ENCODE measurements around the gene PTGDS.

PTGDS gene

GRCh38 chr9:137017791-137018497 is 40.6 kb downstream of the PTGDS start:
- TF ChIP-seq RAD21 (IDR thresholded peaks at IDR 0.05; ENCODE audit: low read depth) (no peak), YY1 (IDR thresholded peaks at IDR 0.05; ENCODE audit: low read depth) (no peak), EGR1 (IDR thresholded peaks at IDR 0.05) (no peak), NFIC (IDR thresholded peaks at IDR 0.05) (no peak), EP300 (IDR thresholded peaks at IDR 0.05; ENCODE audit: borderline replicate concordance) (no peak)

DNA sequence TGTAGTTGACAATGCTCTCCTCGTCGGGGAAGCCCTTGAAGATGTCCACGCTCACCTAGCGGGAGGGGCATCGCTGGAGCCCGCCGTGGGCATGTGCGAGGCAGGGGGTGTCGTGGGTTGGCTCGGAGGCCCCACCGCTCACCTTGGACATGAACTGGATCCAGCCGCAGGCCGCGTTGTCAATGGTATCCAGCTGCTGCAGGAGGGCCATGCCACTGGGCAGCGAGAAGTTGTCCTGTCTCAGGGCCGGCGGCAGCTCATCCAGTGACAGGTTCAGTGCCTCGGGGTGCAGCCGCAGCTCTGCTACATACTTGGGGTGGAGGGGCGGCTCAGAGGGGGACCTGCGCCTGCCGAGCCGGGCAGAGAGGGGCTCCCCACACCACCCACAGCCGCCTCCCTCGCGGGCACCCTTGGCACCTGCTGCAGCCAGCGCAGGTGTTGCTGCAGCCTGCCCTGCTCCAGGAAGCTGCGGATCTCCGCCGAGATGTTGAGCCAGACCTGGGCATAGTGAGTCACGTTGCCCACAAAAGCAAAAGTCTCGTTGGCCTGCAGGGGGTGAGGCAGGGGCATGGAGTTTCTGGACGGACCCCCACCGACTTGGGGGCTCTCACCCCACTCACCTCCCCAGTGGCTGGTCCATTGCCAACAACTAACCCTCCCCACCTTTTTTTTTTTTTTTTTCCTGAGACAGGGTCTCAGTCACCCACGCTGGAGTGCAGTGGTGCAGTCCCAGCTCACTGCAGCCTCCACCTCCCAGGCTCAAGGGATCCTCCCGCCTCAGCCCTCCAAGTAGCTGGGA is 41.7 kb downstream of the PTGDS start:
- TF ChIP-seq EGR1 (IDR thresholded peaks at IDR 0.05) (no peak), TAF1 (IDR thresholded peaks at IDR 0.05; ENCODE audit: low read depth) (no peak), NFIC (IDR thresholded peaks at IDR 0.05) (no peak), TCF12 (IDR thresholded peaks at IDR 0.05; ENCODE audit: low read depth) (no peak), CEBPB (IDR thresholded peaks at IDR 0.05) (no peak), TEAD4 (IDR thresholded peaks at IDR 0.05) (no peak)
- TF ChIP-seq, protein P1, sequence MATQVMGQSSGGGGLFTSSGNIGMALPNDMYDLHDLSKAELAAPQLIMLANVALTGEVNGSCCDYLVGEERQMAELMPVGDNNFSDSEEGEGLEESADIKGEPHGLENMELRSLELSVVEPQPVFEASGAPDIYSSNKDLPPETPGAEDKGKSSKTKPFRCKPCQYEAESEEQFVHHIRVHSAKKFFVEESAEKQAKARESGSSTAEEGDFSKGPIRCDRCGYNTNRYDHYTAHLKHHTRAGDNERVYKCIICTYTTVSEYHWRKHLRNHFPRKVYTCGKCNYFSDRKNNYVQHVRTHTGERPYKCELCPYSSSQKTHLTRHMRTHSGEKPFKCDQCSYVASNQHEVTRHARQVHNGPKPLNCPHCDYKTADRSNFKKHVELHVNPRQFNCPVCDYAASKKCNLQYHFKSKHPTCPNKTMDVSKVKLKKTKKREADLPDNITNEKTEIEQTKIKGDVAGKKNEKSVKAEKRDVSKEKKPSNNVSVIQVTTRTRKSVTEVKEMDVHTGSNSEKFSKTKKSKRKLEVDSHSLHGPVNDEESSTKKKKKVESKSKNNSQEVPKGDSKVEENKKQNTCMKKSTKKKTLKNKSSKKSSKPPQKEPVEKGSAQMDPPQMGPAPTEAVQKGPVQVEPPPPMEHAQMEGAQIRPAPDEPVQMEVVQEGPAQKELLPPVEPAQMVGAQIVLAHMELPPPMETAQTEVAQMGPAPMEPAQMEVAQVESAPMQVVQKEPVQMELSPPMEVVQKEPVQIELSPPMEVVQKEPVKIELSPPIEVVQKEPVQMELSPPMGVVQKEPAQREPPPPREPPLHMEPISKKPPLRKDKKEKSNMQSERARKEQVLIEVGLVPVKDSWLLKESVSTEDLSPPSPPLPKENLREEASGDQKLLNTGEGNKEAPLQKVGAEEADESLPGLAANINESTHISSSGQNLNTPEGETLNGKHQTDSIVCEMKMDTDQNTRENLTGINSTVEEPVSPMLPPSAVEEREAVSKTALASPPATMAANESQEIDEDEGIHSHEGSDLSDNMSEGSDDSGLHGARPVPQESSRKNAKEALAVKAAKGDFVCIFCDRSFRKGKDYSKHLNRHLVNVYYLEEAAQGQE (IDR thresholded peaks at IDR 0.05; ENCODE audit: low read depth): no peak

- no peak for TF ChIP-seq TCF12 (IDR thresholded peaks at IDR 0.05; ENCODE audit: low read depth)
- TF ChIP-seq FOXM1 (IDR thresholded peaks at IDR 0.05; ENCODE audit: borderline replicate concordance, low read depth): no peak
- TF ChIP-seq, protein P2, sequence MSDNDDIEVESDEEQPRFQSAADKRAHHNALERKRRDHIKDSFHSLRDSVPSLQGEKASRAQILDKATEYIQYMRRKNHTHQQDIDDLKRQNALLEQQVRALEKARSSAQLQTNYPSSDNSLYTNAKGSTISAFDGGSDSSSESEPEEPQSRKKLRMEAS (IDR thresholded peaks at IDR 0.05): no peak
- TF ChIP-seq, protein P1 (IDR thresholded peaks at IDR 0.05; ENCODE audit: low read depth): no peak
- no peak for TF ChIP-seq CREB1 (IDR thresholded peaks at IDR 0.05; ENCODE audit: low read depth)
- TF ChIP-seq NFIC (IDR thresholded peaks at IDR 0.05): no peak
- TF ChIP-seq, protein P3, sequence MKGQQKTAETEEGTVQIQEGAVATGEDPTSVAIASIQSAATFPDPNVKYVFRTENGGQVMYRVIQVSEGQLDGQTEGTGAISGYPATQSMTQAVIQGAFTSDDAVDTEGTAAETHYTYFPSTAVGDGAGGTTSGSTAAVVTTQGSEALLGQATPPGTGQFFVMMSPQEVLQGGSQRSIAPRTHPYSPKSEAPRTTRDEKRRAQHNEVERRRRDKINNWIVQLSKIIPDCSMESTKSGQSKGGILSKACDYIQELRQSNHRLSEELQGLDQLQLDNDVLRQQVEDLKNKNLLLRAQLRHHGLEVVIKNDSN (IDR thresholded peaks at IDR 0.05): no peak
- TF ChIP-seq EP300 (IDR thresholded peaks at IDR 0.05; ENCODE audit: borderline replicate concordance): no peak
- TF ChIP-seq EGR1 (IDR thresholded peaks at IDR 0.05): no peak
- TF ChIP-seq YY1 (IDR thresholded peaks at IDR 0.05; ENCODE audit: low read depth): no peak
- TF ChIP-seq TAF1 (IDR thresholded peaks at IDR 0.05; ENCODE audit: low read depth): no peak
- TF ChIP-seq CEBPB (IDR thresholded peaks at IDR 0.05): no peak
- no peak for TF ChIP-seq TEAD4 (IDR thresholded peaks at IDR 0.05)
- no peak for TF ChIP-seq RAD21 (IDR thresholded peaks at IDR 0.05; ENCODE audit: low read depth)
- TF ChIP-seq ZBTB7A (IDR thresholded peaks at IDR 0.05; ENCODE audit: low read depth): no peak
Observed at GRCh38 chr9:137019891-137020683, 42.8 kb downstream of the PTGDS start.

GRCh38 chr9:137020771-137021567 is 43.7 kb downstream of the PTGDS start:
- no peak for TF ChIP-seq YY1 (IDR thresholded peaks at IDR 0.05; ENCODE audit: low read depth)
- TF ChIP-seq, protein P1 (IDR thresholded peaks at IDR 0.05; ENCODE audit: low read depth): no peak
- no peak for TF ChIP-seq CREB1 (IDR thresholded peaks at IDR 0.05; ENCODE audit: low read depth)
- TF ChIP-seq TEAD4 (IDR thresholded peaks at IDR 0.05): no peak
- no peak for TF ChIP-seq EP300 (IDR thresholded peaks at IDR 0.05; ENCODE audit: borderline replicate concordance)
- TF ChIP-seq NFIC (IDR thresholded peaks at IDR 0.05): no peak
- no peak for TF ChIP-seq FOXM1 (IDR thresholded peaks at IDR 0.05; ENCODE audit: borderline replicate concordance, low read depth)
- TF ChIP-seq EGR1 (IDR thresholded peaks at IDR 0.05): no peak
- no peak for TF ChIP-seq RAD21 (IDR thresholded peaks at IDR 0.05; ENCODE audit: low read depth)
- TF ChIP-seq, protein P2 (IDR thresholded peaks at IDR 0.05): no peak
- TF ChIP-seq ZBTB7A (IDR thresholded peaks at IDR 0.05; ENCODE audit: low read depth): no peak
- TF ChIP-seq, protein P3 (IDR thresholded peaks at IDR 0.05): no peak
- TF ChIP-seq TCF12 (IDR thresholded peaks at IDR 0.05; ENCODE audit: low read depth): no peak
- TF ChIP-seq CEBPB (IDR thresholded peaks at IDR 0.05): no peak
- TF ChIP-seq TAF1 (IDR thresholded peaks at IDR 0.05; ENCODE audit: low read depth): no peak
